ENCODE measurements around the gene BOLA3.

DNA sequence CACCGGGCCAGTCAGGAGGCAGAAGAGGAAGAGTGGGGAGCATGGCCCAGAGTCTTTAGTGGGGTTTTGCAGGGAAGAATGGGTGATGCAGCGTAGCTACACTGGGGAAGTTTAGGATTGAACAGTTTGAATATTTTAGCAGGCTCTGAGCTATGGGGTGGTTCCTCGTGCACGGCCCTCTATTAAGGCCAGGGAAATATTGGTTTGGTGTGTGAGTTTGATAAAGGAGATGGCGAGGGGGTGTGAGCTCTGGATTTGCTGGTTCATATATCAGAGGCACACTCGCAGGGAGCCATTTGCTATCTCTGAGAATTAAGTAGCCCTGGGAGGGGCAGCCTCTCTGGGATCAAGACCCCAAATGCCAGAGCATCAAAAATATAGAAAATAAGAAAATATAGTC is 50.1 kb downstream of the BOLA3 start:
- no peak for TF ChIP-seq CTCF (IDR thresholded peaks at IDR 0.05; ENCODE audit: low read depth, low read length, missing input control)
- TF ChIP-seq YY1 (IDR thresholded peaks at IDR 0.05), result no peak
- no peak for TF ChIP-seq EGR1 (IDR thresholded peaks at IDR 0.05; ENCODE audit: low read depth in 2 of 2)
- no peak for TF ChIP-seq REST (IDR thresholded peaks at IDR 0.05)
- no peak for TF ChIP-seq SP1 (IDR thresholded peaks at IDR 0.05)
- no peak for TF ChIP-seq TAF1 (conservative IDR thresholded peaks at IDR 0.05)
- no peak for TF ChIP-seq RAD21 (IDR thresholded peaks at IDR 0.05)
- no peak for TF ChIP-seq HNF4A (conservative IDR thresholded peaks at IDR 0.05)
- TF ChIP-seq, protein P1, sequence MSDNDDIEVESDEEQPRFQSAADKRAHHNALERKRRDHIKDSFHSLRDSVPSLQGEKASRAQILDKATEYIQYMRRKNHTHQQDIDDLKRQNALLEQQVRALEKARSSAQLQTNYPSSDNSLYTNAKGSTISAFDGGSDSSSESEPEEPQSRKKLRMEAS (IDR thresholded peaks at IDR 0.05), result no peak
- TF ChIP-seq JUND (IDR thresholded peaks at IDR 0.05), result no peak
- no peak for TF ChIP-seq FOXA1 (IDR thresholded peaks at IDR 0.05)
- no peak for TF ChIP-seq GABPA (IDR thresholded peaks at IDR 0.05 in 1 of 2, conservative IDR thresholded peaks at IDR 0.05 in 1 of 2)
- TF ChIP-seq NR2F2 (IDR thresholded peaks at IDR 0.05), result no peak
- no peak for TF ChIP-seq ZBTB33 (IDR thresholded peaks at IDR 0.05)

All from liver (tissue), 3 donors.